SU-DHL-6 (cell line): ENCODE measurements around the gene LYZL1.
"Not testable (repeated sequence)": the region's sequence is repeated elsewhere in the genome, so short reads cannot be mapped to it uniquely, and the experiment has no call there.

Experiments used
- H2AFZ ChIP-seq: fragments of 200-600 bp; sonication (generic); 2 replicates; pipeline ENCODE4 v1.6.1; 2014; ENCODE audit warnings: low read depth, mild to moderate bottlenecking, moderate library complexity, mixed read lengths, antibody characterized with exemption, low read length; ENCODE audit not compliant: severe bottlenecking
- H3F3A ChIP-seq: fragments of 200-600 bp; shearing (Covaris generic); 2 replicates; pipeline ENCODE4 v1.6.0; 2016; ENCODE audit warnings: antibody characterized with exemption, mild to moderate bottlenecking; ENCODE audit not compliant: insufficient read depth
- H3K27ac ChIP-seq: fragments of 200-600 bp; sonication (generic); 2 replicates; pipeline ENCODE4 v1.5.1; 2016; ENCODE audit warnings: low read depth, mild to moderate bottlenecking, low read length, moderate library complexity, mixed read lengths
- H3K27me3 ChIP-seq: fragments of 200-600 bp; sonication (generic), shearing (Covaris generic); 2 replicates; pipeline ENCODE4 v1.6.0; 2014; ENCODE audit warnings: mild to moderate bottlenecking, low read length
- H3K36me3 ChIP-seq: fragments of 200-600 bp; sonication (generic); 2 replicates; pipeline ENCODE4 v1.6.1; 2014; ENCODE audit warnings: mild to moderate bottlenecking, low read length, mixed read lengths
- H3K4me2 ChIP-seq: fragments of 300-600, 200-600 bp; shearing (Covaris generic), sonication (generic); 2 replicates; pipeline ENCODE4 v1.6.0; 2014; ENCODE audit warnings: low read length, low read depth, mild to moderate bottlenecking; ENCODE audit not compliant: poor library complexity, severe bottlenecking
- H3K4me3 ChIP-seq: fragments of 200-600 bp; sonication (generic); 2 replicates; pipeline ENCODE4 v1.5.1; 2014; ENCODE audit warnings: antibody characterized with exemption, low read length, mild to moderate bottlenecking, mixed read lengths; ENCODE audit not compliant: insufficient read depth, poor library complexity, severe bottlenecking
- H3K79me2 ChIP-seq: fragments of 200-600 bp; sonication (generic); 2 replicates; pipeline ENCODE4 v1.6.1; 2014; ENCODE audit warnings: mild to moderate bottlenecking, low read length, moderate library complexity; ENCODE audit not compliant: insufficient read depth
- H3K9ac ChIP-seq: fragments of 200-600 bp; sonication (generic); 2 replicates; pipeline ENCODE4 v1.7.0; 2014; ENCODE audit warnings: mild to moderate bottlenecking, low read length
- H3K9me2 ChIP-seq: fragments of 200-600 bp; sonication (generic); replicated peaks from 2 replicates; pipeline ENCODE4 v1.6.1; 2014; ENCODE audit warnings: low read length; ENCODE audit not compliant: insufficient read depth
- H3K9me3 ChIP-seq: fragments of 200-600 bp; sonication (generic); 2 replicates; pipeline ENCODE4 v1.6.1; 2014; ENCODE audit warnings: low read length, mixed read lengths; ENCODE audit not compliant: insufficient read depth
- H4K20me1 ChIP-seq: fragments of 200-600 bp; sonication (generic); 2 replicates; pipeline ENCODE4 v1.6.1; 2014; ENCODE audit warnings: low read depth, mild to moderate bottlenecking, antibody characterized with exemption, low read length, moderate library complexity, mixed read lengths
- CTCF ChIP-seq: fragments of 200-600 bp; sonication (generic); IDR thresholded peaks from one replicate; pipeline ENCODE4 v1.5.1; 2017; ENCODE audit warnings: antibody characterized with exemption, mild to moderate bottlenecking, low read length, moderate library complexity; ENCODE audit not compliant: insufficient read depth, poor library complexity, severe bottlenecking
- EZH2phosphoT487 ChIP-seq: fragments of 200-600 bp; sonication (generic), shearing (Covaris generic); conservative IDR thresholded peaks from 2 replicates; pipeline ENCODE4 v1.6.1; 2018; ENCODE audit warnings: mild to moderate bottlenecking, antibody characterized with exemption, low read length, moderate library complexity, mixed read lengths

The LYZL1 gene

GRCh38 chr10:29329420-29329819 lies 40.5 kb downstream of the LYZL1 start:
- TF ChIP-seq EZH2phosphoT487 (no peak), CTCF (no peak)
- H3K79me2 ChIP-seq = no peaks in the 10 kb centered on the region
- H3K27ac ChIP-seq = no peak overlapping the region
- no peak overlapping the region for H3K4me2 ChIP-seq
- no peaks in the 10 kb centered on the region for H3K27me3 ChIP-seq
- no peaks in the 10 kb centered on the region for H3F3A ChIP-seq
- H3K9me3 ChIP-seq = no peaks in the 10 kb centered on the region
- no peak overlapping the region for H3K9ac ChIP-seq
- H3K9me2 ChIP-seq = no peaks in the 10 kb centered on the region
- no peak overlapping the region for H2AFZ ChIP-seq
- H3K4me3 ChIP-seq = no peak overlapping the region
- H3K36me3 ChIP-seq = no peaks in the 10 kb centered on the region
- no peaks in the 10 kb centered on the region for H4K20me1 ChIP-seq

GRCh38 chr10:29332061-29332760 lies 43.3 kb downstream of the LYZL1 start:
- H3K4me3 ChIP-seq = no peak overlapping the region
- no peaks in the 10 kb centered on the region for H3F3A ChIP-seq
- no peak overlapping the region for H2AFZ ChIP-seq
- H4K20me1 ChIP-seq = no peaks in the 10 kb centered on the region
- H3K9me2 ChIP-seq = no peaks in the 10 kb centered on the region
- no peak overlapping the region for H3K27ac ChIP-seq
- no peak overlapping the region for H3K9ac ChIP-seq
- no peaks in the 10 kb centered on the region for H3K9me3 ChIP-seq
- H3K4me2 ChIP-seq = no peak overlapping the region
- H3K27me3 ChIP-seq = no peaks in the 10 kb centered on the region
- TF ChIP-seq EZH2phosphoT487 (no peak), CTCF (no peak)
- H3K79me2 ChIP-seq = no peaks in the 10 kb centered on the region
- H3K36me3 ChIP-seq = no peaks in the 10 kb centered on the region

GRCh38 chr10:29332761-29333148 lies 43.9 kb downstream of the LYZL1 start:
- Histone ChIP-seq H2AFZ (no peak overlapping the region), H3K79me2 (no peaks in the 10 kb centered on the region), H3F3A (no peaks in the 10 kb centered on the region), H3K4me2 (no peak overlapping the region), H3K4me3 (no peak overlapping the region), H4K20me1 (no peaks in the 10 kb centered on the region), H3K27me3 (no peaks in the 10 kb centered on the region), H3K27ac (no peak overlapping the region), H3K9me3 (no peaks in the 10 kb centered on the region), H3K9ac (no peak overlapping the region), H3K9me2 (no peaks in the 10 kb centered on the region), H3K36me3 (no peaks in the 10 kb centered on the region)
- TF ChIP-seq EZH2phosphoT487 = no peak
- no peak for TF ChIP-seq CTCF

GRCh38 chr10:29337526-29337925 lies 48.7 kb downstream of the LYZL1 start:
- not testable (repeated sequence) for H3K79me2 ChIP-seq, H2AFZ ChIP-seq, H3K36me3 ChIP-seq, H3K27me3 ChIP-seq, H4K20me1 ChIP-seq, H3K4me3 ChIP-seq, H3K9ac ChIP-seq, H3K9me3 ChIP-seq, H3F3A ChIP-seq, H3K9me2 ChIP-seq, H3K4me2 ChIP-seq, H3K27ac ChIP-seq
